HEK293 (cell line): ENCODE results near the gene RUNX1.

ENCODE experiments used
- CTCF ChIA-PET: fragments of 350-600 bp; formaldehyde crosslinking; extraction: SDS; loops from one replicate; lab custom pipeline; 2021; ENCODE audit warnings: antibody characterized with exemption; lab: Yijun Ruan, JAX
- POLR2A ChIA-PET: fragments of 300-600 bp; formaldehyde crosslinking; extraction: SDS; loops from one replicate; lab custom pipeline; 2020; ENCODE audit warnings: antibody characterized with exemption, inconsistent platforms; lab: Yijun Ruan, JAX
- H3K27ac ChIP-seq: fragments of 200-500 bp; sonication (Bioruptor generic); 2 replicates; pipeline ENCODE4 v1.5.1; 2014; ENCODE audit warnings: low read depth, low read length, control low read depth, inconsistent platforms; ENCODE audit errors: extremely low read depth
- H3K36me3 ChIP-seq, 2 experiments: fragments of 200-500 bp in 1 of 2; sonication (Bioruptor generic) in 1 of 2; 1 replicate in 1 of 2; 2 replicates in 1 of 2; pipeline ENCODE4 v1.5.1; 2014 to 2017; ENCODE audit warnings: inconsistent platforms in 2 of 2, low read length in 2 of 2; ENCODE audit not compliant: control insufficient read depth in 2 of 2, insufficient read depth in 1 of 2
- H3K4me1 ChIP-seq: fragments of 200-500 bp; sonication (Bioruptor generic); 2 replicates; pipeline ENCODE4 v1.5.1; 2014; ENCODE audit warnings: mild to moderate bottlenecking, low read length, inconsistent platforms; ENCODE audit not compliant: control insufficient read depth, insufficient read depth
- H3K4me3 ChIP-seq: 2 replicates; pipeline ENCODE4 v1.5.1; 2011; ENCODE audit warnings: low read depth, mild to moderate bottlenecking, control low read depth, low read length, moderate library complexity
- H3K9me3 ChIP-seq: fragments of 200-500 bp; sonication (Bioruptor generic); 2 replicates; pipeline ENCODE4 v1.5.1; 2014; ENCODE audit warnings: low read depth, low read length, inconsistent platforms; ENCODE audit not compliant: control insufficient read depth, insufficient read depth
- BCL6B ChIP-seq: fragments of 450-650 bp; formaldehyde crosslinking; IDR thresholded peaks from 2 replicates; pipeline ENCODE4 v1.5.1; 2017; ENCODE audit warnings: missing biosample characterization, missing genetic modification characterization
- HOXD13 ChIP-seq: sonication (generic); formaldehyde crosslinking; IDR thresholded peaks from 2 replicates; pipeline ENCODE4 v1.8.0; 2022; ENCODE audit warnings: missing genetic modification reagents, borderline replicate concordance
- OSR2 ChIP-seq: fragments of 450-650 bp; formaldehyde crosslinking; IDR thresholded peaks from 2 replicates; pipeline ENCODE4 v1.5.1; 2016; ENCODE audit warnings: missing biosample characterization, missing genetic modification characterization
- PBX3 ChIP-seq: sonication (generic); formaldehyde crosslinking; IDR thresholded peaks from 2 replicates; pipeline ENCODE4 v1.8.1; 2022; ENCODE audit warnings: mild to moderate bottlenecking, moderate library complexity, missing genetic modification reagents
- SCRT2 ChIP-seq: fragments of 450-650 bp; formaldehyde crosslinking; IDR thresholded peaks from 2 replicates; pipeline ENCODE4 v1.5.1; 2016; ENCODE audit warnings: missing biosample characterization, missing genetic modification characterization
- ZBTB17 ChIP-seq: fragments of 450-650 bp; formaldehyde crosslinking; IDR thresholded peaks from 2 replicates; pipeline ENCODE4 v1.5.1; 2016; ENCODE audit warnings: missing biosample characterization, missing genetic modification characterization
- ZIC2 ChIP-seq: fragments of 450-650 bp; formaldehyde crosslinking; IDR thresholded peaks from 2 replicates; pipeline ENCODE4 v1.5.1; 2016; ENCODE audit warnings: missing biosample characterization, missing genetic modification characterization
- ZNF121 ChIP-seq: fragments of 450-650 bp; formaldehyde crosslinking; IDR thresholded peaks from 2 replicates; pipeline ENCODE4 v1.5.1; 2016; ENCODE audit warnings: missing biosample characterization, missing genetic modification characterization
- ZNF138 ChIP-seq: fragments of 450-650 bp; formaldehyde crosslinking; IDR thresholded peaks from 2 replicates; pipeline ENCODE4 v1.5.1; 2016; ENCODE audit warnings: missing biosample characterization, missing genetic modification characterization, borderline replicate concordance
- ZNF280D ChIP-seq: fragments of 450-650 bp; formaldehyde crosslinking; IDR thresholded peaks from 2 replicates; pipeline ENCODE4 v1.5.1; 2016; ENCODE audit warnings: missing biosample characterization, missing genetic modification characterization
- ZNF311 ChIP-seq: fragments of 450-650 bp; formaldehyde crosslinking; IDR thresholded peaks from 2 replicates; pipeline ENCODE4 v1.5.1; 2017; ENCODE audit warnings: missing biosample characterization, missing genetic modification characterization, borderline replicate concordance
- ZNF324 ChIP-seq: fragments of 450-650 bp; formaldehyde crosslinking; IDR thresholded peaks from 2 replicates; pipeline ENCODE4 v1.5.1; 2016; ENCODE audit warnings: missing biosample characterization, missing genetic modification characterization
- ZNF350 ChIP-seq: fragments of 450-650 bp; formaldehyde crosslinking; IDR thresholded peaks from 2 replicates; pipeline ENCODE4 v1.5.0; 2017; ENCODE audit warnings: missing biosample characterization, mild to moderate bottlenecking, missing genetic modification characterization
- ZNF404 ChIP-seq: fragments of 450-650 bp; formaldehyde crosslinking; IDR thresholded peaks from 2 replicates; pipeline ENCODE4 v1.5.1; 2017; ENCODE audit warnings: missing biosample characterization, missing genetic modification characterization
- ZNF423 ChIP-seq: fragments of 450-650 bp; formaldehyde crosslinking; IDR thresholded peaks from 2 replicates; pipeline ENCODE4 v1.5.1; 2016; ENCODE audit warnings: missing biosample characterization, missing genetic modification characterization
- ZNF48 ChIP-seq: fragments of 450-650 bp; formaldehyde crosslinking; IDR thresholded peaks from 2 replicates; pipeline ENCODE4 v1.5.1; 2016; ENCODE audit warnings: missing biosample characterization, missing genetic modification characterization
- ZNF558 ChIP-seq: fragments of 450-650 bp; formaldehyde crosslinking; IDR thresholded peaks from 2 replicates; pipeline ENCODE4 v1.5.1; 2016; ENCODE audit warnings: missing biosample characterization, missing genetic modification characterization
- ZNF704 ChIP-seq: fragments of 450-650 bp; formaldehyde crosslinking; IDR thresholded peaks from 2 replicates; pipeline ENCODE4 v1.5.1; 2016; ENCODE audit warnings: missing biosample characterization, missing genetic modification characterization
- ZNF843 ChIP-seq: fragments of 450-650 bp; formaldehyde crosslinking; IDR thresholded peaks from 2 replicates; pipeline ENCODE4 v1.5.1; 2016; ENCODE audit warnings: missing biosample characterization, missing genetic modification characterization

Gene RUNX1

GRCh38 chr21:34989337-34990151 is 59.6 kb downstream of the RUNX1 start:
- H3K36me3 ChIP-seq, result no peaks in the 10 kb centered on the region
- no peaks in the 10 kb centered on the region for H3K4me1 ChIP-seq
- TF ChIP-seq ZNF423 (tag by site-specific recombination) (no peak), ZNF704 (tag by site-specific recombination) (no peak)
- POLR2A ChIA-PET, result no interaction called here
- H3K4me3 ChIP-seq, result no peak overlapping the region
- CTCF ChIA-PET, result interaction anchor here (0.6 to 0.9 kb wide), 4 partner anchors 10 to 988 kb away, joined by 3 read pairs; no protein-coding TSS in a partner anchor
- H3K27ac ChIP-seq, result no peak overlapping the region
- no peaks in the 10 kb centered on the region for H3K9me3 ChIP-seq

GRCh38 chr21:34988625-34989024 is 60.5 kb downstream of the RUNX1 start:
- CTCF ChIA-PET, result interaction anchor here (1.0 kb wide), 1 partner anchor 296 kb away, joined by 3 read pairs; no protein-coding TSS in a partner anchor
- peaks cover 1% of the 10 kb centered on the region; the same call in 1 of the 2 replicates for H3K4me1 ChIP-seq
- no peak overlapping the region for H3K4me3 ChIP-seq

GRCh38 chr21:34988139-34988538 is 61.0 kb downstream of the RUNX1 start:
- TF ChIP-seq ZIC2 (tag by site-specific recombination) (no peak), BCL6B (tag by site-specific recombination) (no peak), ZNF280D (no peak), ZBTB17 (tag by site-specific recombination) (no peak), ZNF350 (tag by site-specific recombination) (no peak), ZNF404 (tag by site-specific recombination) (no peak), ZNF324 (tag by site-specific recombination) (no peak), ZNF138 (tag by site-specific recombination) (no peak), PBX3 (CRISPR knock-in tag) (no peak), ZNF48 (no peak), ZNF121 (tag by site-specific recombination) (no peak), ZNF558 (tag by site-specific recombination) (no peak), ZNF843 (tag by site-specific recombination) (no peak), ZNF311 (no peak), OSR2 (tag by site-specific recombination) (no peak)
- H3K4me1 ChIP-seq, result peaks cover 4% of the 10 kb centered on the region; the same call in 1 of the 2 replicates
- H3K9me3 ChIP-seq, result no peaks in the 10 kb centered on the region
- ChIA-PET POLR2A (no interaction called here), CTCF (interaction anchor here (1.0 kb wide), 1 partner anchor 295 kb away, joined by 3 read pairs; no protein-coding TSS in a partner anchor)
- no peak overlapping the region for H3K4me3 ChIP-seq
- no peak overlapping the region for H3K27ac ChIP-seq
- no peaks in the 10 kb centered on the region for H3K36me3 ChIP-seq

More at GRCh38 chr21:34988625-34989024, 60.5 kb downstream of the RUNX1 start:
- 0 out of 2 replicates have a peak, but pooled peaks have one; percentile 32 for TF ChIP-seq SCRT2 (tag by site-specific recombination)
- TF ChIP-seq HOXD13 (CRISPR knock-in tag), result no peak
- TF ChIP-seq, all 188 proteins: peak for 1
- Histone ChIP-seq H3K36me3 (no peaks in the 10 kb centered on the region), H3K27ac (no peak overlapping the region), H3K9me3 (no peaks in the 10 kb centered on the region)
- POLR2A ChIA-PET, result no interaction called here
